Right kidney (tissue), 9 donors: Measurements from ENCODE around the gene FOXN3.
A peak's percentile ranks its signal among the peaks of the same experiment; 100 is the strongest.

Experiments
- DNase-seq: peaks from one replicate; pipeline ENCODE4 v3.0.0-alpha.2; 2016
- long read RNA-seq, 8 donors: transcript quantifications; one replicate each; lab custom pipeline, GENCODE V29; 2026

Gene FOXN3, protein sequence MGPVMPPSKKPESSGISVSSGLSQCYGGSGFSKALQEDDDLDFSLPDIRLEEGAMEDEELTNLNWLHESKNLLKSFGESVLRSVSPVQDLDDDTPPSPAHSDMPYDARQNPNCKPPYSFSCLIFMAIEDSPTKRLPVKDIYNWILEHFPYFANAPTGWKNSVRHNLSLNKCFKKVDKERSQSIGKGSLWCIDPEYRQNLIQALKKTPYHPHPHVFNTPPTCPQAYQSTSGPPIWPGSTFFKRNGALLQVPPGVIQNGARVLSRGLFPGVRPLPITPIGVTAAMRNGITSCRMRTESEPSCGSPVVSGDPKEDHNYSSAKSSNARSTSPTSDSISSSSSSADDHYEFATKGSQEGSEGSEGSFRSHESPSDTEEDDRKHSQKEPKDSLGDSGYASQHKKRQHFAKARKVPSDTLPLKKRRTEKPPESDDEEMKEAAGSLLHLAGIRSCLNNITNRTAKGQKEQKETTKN
- long read RNA-seq, donor 1, partial matches to known transcripts: 0 of 2 reads
- long read RNA-seq, donor 1, other reads (novel, unspliced or antisense): 0 of 2 reads
- long read RNA-seq, donor 2, partial matches to known transcripts: 0 of 1 reads
- long read RNA-seq, donor 2, other reads (novel, unspliced or antisense): 0 of 1 reads
- long read RNA-seq, donor 3, partial matches to known transcripts: 0 of 4 reads
- long read RNA-seq, donor 3, other reads (novel, unspliced or antisense): 0 of 4 reads
- long read RNA-seq, donor 4, partial matches to known transcripts: 0 of 5 reads
- long read RNA-seq, donor 4, other reads (novel, unspliced or antisense): 0 of 5 reads
- long read RNA-seq, donor 5, transcript FOXN3-214 (6 exons, 2,692 nt): major isoform, 6 of 8 reads
- long read RNA-seq, donor 5, partial matches to known transcripts: 0 of 8 reads
- long read RNA-seq, donor 5, other reads (novel, unspliced or antisense): 0 of 8 reads
- long read RNA-seq, donor 6, transcript FOXN3-214 (6 exons, 2,692 nt): major isoform, 7 of 11 reads
- long read RNA-seq, donor 6, partial matches to known transcripts: 0 of 11 reads
- long read RNA-seq, donor 6, other reads (novel, unspliced or antisense): 0 of 11 reads
- long read RNA-seq, donor 7: 0 reads
- long read RNA-seq, donor 8, partial matches to known transcripts: 0 of 3 reads
- long read RNA-seq, donor 8, other reads (novel, unspliced or antisense): 0 of 3 reads

DNA sequence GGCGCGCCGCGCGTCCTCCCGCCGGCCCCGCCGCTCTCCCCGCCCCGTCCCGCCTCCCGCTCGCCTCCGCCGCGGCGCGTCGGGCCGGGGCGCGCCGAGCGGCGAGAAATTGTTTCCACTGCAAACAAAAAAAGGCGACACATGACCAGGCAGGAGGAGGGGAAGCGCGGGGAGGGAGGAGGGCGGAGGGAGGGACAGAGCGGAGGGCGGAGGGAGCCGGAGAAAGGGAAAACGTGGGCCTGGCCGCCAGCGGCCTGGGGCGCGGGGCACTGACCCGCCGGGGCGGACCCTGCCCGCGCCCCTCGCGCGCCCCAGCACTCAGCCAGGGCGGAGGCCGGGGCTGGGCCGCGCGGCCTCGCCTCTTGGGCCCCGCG, at the start of gene FOXN3:
TSS of gene FOXN3 (minus strand) at position 143 of the 374 bp plus-strand sequence. CDS start 4,757 bp downstream, outside the sequence.
- peak; percentile 54 for DNase-seq

DNA sequence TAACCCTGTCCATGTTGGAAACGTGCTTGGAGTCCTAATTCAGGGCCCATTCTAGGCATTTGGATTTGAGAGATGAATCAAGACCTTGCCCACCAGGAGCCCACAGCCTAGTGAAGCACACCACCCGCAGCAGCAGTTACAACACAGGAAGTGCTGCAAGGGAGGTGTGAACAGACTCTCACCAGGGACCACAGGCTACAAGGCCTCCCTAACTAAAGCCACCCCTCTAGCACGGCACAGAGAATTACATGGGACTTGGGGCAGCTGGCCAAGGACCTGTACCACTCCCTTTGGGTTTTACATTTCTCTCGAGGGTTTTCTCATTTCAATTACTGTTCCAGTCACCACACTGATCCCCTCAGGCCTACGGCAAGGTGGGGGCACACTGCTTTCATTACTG, 49.5 kb upstream of the FOXN3 start:
- no peak for DNase-seq

DNA sequence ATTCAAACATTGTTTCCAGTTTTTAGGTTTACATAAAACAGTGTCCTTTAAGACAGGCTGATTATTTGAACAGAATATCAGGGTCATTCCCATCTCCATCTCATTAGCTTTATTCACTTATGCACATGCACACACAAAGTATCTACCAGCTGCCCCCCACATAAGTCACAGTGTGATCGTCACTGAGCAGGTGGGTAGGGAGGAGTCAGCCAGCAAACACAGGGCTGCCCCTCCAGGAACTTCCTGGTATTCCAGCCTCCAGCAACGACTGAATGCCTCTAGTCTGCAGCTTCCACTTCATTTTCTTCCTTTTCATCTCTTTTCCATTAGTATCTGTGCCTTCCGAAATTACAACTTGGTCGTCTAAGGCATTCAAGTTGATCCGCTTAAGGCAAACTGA, 48.8 kb upstream of the FOXN3 start:
- no peak for DNase-seq

DNA sequence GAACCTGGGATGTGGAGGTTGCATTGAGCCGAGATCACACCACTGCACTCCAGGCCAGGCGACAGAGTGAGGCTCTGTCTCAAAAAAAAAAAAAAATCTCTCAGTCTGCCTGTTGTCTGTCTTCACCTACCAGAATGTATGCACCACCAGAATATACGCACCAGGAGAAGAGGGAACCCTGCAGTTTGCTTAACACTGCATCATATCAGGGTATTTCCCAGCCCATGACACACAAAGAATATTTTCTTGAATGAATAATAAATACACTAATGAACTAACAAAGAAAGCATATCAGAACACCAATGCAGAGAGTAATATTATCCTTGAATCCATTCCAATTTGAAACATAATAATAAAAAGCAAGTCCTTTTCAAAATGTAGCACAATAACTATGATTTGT, 44.2 kb upstream of the FOXN3 start:
- no peak for DNase-seq

DNA sequence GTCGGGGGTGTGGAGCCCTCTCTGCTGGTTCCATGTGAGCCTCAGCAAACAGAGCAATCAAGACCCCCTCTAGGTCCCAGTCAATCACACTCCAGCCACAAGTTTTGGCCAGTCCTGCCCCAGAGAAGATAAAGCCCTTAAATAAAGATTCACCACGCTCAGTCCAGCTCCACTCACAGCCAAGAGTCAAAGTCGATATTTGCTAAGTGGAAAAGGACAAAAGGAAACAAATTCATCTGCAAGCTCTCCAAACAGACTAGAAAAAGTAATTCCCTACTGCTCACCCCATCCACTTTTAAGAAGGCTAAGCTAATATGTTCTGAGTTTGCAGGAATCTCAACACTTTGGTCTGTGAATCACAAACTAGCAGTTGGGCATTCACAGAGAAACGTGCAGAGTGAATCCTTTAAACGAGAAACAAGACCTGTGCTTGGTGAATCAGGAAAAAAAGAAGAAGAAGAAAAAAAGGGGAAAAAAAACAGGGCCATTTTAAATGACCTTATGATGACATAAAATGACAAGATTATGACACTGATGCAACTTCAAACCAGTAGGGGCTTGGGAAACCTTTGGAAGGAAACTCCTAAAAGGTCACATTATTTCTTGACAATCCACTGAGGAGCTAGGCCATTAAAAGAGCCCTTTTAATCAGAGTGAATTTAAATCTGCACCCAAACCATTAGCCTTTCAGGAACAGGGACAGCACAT, 41.8 kb upstream of the FOXN3 start:
- no peak for DNase-seq

DNA sequence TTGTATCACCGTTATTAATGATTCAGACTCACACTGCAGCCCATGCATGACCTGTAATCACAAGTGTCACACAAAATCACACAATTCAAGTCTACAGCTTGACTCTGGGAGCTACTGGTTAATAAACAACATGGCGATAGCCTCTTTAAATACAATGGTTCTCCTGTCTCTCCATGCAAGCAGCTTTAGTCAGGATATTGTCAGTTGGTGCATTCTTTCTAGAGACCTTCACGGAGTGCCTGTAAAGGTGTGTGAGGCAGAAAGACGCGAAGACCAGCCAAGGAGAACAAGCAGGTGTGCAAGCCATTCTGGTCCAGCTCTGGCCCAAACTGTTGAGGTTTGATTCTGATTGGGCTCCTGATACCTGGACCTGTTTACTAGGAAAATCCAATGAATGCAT, 40.0 kb upstream of the FOXN3 start:
- no peak for DNase-seq

DNA sequence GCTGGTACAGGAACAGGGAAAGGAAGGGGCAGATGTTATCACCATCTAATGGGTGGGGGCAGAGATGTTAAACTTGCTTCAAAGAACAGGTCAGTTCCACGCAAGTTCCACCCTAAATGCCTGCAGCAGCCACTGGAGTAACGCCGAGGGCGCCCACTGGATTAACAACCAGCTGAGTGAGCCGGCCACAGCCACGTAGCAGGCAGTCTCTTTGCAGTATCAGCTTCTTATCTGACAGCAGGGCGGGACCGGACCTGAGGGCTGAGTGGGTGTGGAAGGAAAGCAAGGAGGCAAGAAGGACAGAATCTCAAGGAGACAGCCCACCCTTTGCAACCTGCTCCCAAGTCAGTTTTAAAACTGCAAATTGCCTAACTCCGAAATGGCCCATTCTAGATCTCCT, 38.4 kb upstream of the FOXN3 start:
- DNase-seq: no peak

DNA sequence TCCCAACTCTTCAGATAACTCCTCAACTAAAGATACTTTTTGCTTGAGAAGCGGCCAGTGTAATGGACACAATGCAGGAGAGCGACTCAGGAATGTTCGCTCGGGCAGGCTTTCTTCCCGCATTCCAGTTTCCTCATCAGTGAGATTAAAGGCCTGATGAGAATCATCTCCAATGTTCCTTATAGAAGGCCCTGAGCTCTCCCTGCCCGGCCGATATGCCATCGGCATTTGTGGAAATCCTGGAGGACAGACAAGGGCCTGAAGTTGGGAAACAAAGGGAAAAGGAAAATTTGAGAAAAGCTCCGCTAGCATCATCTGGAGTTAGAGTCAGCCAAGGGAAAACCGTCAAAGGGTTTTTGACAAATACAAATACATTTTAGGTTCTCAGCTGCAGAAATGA, 38.0 kb upstream of the FOXN3 start:
- DNase-seq: no peak

DNA sequence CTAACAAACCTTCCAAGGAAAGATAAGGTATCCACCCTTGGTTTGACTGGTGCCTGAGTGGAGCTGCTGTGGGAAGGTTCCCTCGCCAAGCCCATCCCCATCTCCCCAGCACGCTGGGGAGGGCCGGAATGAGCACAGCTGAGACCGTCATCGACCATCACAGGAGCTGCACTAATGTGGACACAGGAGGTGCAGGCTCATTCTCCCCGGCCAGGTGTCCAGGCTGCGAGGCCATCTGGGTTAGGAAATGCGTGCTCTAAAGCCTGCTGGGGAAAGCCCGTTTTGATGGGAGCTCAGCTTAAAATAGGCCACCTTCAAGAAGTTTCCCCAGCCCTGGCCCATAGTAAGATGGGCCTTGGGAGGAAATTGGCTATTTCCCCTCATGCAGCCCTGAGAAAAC, 35.2 kb upstream of the FOXN3 start:
- no peak for DNase-seq

DNA sequence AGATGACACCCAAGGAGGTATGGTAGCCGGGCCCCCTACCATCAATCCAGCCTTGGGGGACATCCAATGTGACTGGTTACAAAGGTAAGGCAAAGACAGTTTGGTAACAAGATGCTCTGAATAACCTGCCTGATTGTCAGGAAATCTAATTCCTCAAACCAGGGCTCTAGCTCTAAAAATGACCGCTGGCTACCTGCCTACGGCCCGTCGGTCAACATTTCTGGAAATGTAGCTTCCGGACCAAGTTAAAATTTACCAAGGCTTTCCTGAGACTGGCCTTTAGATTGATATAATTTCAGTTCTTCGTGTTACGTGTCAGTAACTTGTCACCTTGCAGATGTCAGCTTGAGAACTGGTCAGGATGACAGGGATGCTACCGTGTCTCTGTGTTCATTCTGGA, 34.2 kb upstream of the FOXN3 start:
- DNase-seq: no peak

DNA sequence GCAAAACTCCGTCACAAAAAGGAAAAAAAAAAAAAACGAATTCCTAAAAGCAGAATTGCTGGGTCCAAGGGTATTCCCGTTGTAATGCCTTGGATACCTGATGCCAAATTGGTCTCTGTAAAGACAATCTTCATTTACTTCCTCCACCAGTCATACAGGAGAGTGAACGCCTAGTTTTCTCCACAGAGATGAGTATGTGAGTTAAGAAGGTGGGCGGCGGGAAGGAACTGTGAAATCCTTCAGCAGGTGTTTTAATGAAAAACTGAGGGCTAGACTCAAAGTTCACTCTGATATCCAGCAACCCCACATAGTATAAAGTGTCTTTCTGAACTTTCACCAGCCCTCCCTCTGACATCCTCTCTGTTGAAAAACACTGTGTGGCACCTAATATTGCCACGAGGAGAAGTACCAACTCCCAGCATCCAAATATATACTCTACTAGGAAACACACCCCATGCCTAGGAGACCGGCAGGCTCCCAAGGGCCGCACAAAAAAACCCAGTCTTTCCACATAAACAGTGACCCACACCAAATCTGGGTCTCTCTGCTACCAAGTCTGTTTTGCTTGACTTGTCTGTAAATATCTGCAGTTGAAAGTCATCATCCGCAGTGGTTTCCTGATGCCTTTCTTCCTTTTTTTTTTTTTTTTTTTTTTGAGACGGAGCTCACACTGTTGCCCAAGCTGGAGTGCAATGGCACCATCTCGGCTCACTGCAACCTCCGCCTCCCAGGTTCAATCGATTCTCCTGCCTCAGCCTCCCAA, 30.3 kb upstream of the FOXN3 start:
- DNase-seq: no peak

DNA sequence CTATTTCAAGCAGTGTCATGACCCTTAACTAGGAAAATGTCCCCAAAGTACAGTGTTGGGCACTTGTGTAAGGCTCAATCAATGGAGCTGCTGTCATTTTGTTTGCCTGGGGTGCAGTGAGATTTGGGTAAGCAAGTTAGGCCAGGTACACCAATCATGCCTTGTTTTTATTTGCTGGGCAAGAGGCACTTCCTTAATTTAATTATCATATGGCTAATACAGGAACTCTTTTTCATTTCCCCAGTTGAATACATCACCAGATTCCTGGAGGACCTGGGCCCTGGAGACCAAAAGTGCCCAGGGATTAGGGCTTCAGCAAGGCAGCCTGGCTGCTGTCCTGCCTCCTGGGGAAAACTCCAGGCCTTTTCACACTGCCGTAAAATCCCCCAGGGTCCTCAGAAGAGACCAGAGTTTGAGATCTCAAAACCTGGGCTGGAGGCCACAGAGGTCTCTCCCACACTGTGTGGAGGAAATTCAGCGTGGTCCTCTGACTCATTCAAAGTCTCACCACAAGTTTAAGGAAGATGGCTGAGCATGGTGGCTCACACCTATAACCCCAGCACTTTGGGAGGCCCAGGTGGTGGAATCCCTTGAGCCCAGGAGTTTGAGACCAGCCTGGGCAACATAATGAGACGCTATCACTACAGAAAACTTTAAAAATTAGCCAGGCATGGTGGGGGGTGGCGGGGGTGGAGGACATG, 28.4 kb upstream of the FOXN3 start:
- no peak for DNase-seq

DNA sequence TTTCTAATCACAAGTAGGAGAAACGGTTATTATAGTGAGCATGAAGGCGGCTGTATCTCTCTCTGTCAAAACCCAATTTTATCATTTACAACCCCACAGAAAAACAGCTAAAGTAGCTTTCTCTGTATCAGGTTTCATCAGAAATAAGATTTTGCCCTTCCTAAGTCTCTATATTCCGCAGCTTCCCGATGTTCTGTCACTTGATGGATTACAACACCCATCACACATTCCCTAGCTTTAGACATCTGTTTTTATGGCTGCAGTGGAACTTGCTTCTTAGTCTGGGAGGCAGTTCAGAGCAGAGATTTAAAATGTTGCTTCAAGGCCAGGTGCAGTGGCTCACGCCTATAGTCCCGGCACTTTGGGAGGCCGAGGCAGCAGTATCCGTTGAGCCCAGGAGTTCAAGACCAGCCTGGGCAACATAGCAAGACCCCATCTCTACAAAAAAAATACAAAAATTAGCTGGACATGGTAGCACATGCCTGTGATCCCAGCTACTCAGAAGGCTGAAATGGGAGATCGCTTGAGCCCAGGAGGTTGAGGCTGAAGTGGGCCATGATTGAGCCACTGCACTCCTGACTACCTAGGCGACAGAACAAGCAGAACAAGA, 27.6 kb upstream of the FOXN3 start:
- no peak for DNase-seq

DNA sequence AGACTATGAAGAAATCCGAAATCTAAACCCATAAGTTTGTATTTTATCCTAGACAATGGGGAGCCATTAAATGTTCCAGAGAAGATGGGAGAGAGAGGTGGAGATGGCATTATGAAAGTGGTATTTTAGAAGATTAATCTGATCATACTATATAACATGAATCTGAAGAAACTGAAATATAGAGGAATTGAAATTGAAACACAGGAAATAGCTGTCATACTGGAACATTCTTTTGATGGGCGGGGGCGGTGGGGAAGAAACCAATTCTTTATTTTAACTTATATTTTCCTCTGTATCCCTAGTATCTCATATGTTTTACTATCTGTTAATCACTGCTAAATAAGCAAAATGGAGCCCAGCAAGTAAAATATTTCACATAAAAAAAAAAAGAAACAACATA, 27.0 kb upstream of the FOXN3 start:
- DNase-seq: no peak

DNA sequence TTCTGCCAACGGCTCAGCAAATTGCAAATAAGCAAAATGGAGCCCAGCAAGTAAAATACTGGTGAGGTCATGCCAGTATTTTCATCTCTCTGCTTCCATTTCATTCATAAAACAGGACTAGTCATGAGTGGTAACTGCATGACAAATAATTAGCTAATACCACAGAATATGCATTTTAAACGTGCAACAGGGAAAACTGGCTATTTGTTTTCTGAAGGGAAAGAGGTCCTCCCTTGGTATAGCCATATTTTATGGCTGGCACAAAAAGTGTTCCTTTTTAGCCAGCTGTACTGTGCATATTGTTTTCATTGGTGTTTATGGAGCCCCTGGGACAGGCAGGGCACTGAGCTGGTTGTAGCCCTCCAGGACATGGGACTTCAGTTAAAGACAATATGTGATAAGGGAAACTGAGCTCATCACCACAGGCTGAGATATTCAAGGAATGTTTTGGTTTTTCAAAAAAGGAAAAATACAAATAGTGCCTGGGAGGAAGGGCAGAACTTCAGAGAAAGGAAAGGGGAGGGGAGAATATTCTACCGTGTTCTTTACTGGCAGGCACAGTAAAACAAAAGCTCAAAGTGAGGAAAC, 26.1 kb upstream of the FOXN3 start:
- no peak for DNase-seq

DNA sequence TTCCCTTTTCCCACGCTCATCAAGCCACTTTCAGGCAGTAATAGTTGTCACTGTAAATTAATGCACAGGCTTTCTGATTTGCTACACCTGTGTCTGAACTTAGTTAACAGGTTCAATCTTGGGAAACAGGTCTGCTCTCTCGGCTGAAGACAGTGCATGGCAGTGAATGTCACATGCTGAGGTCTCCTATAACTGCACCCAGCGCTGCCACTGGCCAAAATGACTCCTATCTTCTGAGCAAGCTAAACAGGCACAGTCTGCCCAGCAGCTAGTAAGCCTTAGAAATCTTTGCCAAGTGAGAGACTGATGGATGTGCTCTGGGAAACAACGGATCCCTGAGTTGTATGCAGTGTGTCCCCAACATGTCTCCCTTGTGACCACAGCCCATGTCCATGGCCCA, 25.2 kb upstream of the FOXN3 start:
- DNase-seq: no peak

DNA sequence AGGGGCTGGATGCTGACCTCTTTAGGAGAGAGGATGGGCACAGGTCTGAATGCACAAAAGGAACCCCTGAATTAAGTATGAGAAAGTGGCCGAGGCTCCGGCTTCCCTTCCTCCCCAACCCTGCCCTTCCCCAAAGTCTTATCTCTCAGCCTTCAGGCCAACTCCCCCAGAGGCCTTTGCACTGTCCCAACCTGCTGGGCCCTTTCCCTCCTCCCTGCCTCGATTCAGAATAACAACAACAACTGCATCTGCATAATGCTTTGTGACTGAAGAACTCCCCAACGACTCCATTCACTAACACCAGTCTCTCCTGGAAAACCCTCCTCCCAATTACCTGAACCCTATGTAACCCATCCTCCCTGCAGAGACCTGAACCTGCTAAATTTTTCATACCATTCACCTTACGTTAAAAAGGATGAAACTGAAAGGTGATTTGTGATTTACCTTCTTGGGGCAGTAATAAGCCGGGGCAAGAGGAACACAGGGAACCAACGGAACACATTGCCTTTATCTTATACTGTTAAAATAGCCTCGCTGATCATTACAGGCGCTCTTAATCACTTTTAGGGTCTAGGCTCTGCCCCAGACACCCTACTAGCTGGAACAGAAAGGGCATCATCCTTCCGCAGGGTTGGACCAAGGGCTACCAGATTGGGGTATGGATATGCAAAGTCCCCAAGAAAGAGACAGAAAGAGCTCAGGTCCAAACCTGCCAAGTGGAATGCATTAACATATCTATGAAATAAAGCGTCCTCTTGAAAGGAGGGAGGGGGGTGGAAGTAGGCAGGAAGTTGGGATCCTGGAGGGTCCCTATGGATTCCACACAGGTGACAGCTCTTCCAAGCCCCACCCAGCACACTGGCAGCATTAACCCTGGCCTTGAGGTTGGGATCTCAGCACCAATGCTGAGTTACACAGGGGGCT, 24.2 kb upstream of the FOXN3 start:
- no peak for DNase-seq

DNA sequence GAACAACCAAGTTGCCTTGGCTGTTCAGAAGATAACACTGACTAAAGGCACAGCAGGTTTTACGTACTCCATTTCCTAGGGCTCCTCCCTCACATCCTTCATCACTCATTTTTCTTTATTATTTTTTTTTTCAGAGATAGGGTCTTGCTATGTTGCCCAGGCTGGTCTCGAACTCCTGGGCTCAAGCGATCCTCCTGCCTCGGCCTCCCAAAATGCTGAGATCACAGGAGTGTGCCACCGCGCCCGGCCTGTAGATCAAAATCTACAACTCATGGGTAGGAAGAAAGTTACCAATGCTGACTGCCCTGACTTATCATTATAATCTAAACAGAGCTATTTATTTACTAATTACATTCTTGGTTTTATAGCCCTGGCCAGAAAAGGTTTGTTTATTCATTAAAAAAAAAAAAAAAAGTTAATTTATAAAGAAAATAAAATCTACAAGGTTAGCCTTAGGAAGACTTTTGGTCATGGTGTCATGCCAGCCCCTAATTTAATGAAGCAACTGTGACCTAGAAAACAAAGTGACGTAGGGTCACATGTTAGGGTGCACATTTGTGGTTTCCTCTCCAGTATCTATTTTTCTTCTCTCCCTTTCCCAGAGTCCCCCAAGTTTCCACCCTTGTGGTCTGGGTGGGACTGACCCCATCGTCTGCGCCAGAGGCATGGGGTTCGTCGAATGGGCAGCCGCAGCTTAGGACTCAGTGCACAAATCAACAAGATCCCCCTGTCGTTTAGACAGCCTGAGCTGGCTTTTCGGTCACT, 19.0 kb upstream of the FOXN3 start:
- no peak for DNase-seq
